ENCODE data around the gene MARCHF10.

DNA sequence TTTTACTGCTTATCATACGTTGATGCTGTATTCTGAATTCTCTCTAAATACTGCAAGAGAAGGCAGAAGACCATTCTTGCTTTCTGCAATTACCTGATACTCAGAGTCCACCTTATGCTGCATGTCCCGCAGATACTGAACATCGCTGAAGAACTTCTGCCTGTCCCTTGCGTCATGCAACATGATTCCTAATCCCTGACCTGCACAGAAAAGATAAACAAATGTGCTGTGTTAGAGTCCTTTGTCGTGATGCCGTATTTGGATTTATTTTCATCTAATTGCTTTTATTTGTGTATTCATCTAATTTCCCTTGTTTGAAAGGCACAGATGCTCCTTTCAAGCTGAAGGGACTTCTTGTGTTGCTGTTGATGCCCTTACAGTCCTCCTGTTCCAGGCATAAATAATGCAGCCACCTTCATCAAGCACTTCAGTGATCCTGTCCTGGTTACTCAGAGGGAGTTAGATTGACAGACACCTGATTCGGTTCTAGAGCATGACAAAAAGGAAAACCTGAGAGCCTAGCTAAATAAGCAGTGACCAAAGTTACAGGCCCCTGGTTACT lies 6.5 kb downstream of the MARCHF10 start:
- TF ChIP-seq CTCF (IDR thresholded peaks at IDR 0.05) (no peak), TCF7L2 (IDR thresholded peaks at IDR 0.05; ENCODE audit: low read depth, low read length) (no peak)

Measured in Panc1 (cell line).